ENCODE measurements around the gene TLE4.

Gene TLE4

DNA sequence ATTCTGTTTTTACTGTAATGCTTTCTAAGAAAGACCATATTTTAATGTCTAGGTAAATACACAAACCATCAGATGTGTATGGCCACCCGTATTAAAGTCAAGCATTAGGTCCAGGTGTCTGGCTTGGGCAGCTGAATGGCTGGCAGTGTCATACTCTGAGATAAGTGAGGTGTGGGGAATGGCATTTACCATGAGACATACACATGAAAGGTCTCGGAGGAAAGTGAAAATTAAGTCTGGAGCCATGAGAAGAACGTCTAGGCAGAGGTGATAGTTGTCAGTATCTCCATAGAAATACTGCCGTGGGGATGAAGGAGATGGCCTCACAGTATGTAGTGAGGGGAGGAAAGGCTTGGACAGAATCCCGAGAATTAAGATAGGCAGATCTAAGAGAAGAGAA lies 164.3 kb downstream of the TLE4 start:
- H3F3A ChIP-seq (ENCODE audit: low read depth), result no peaks in the 10 kb centered on the region
- no peak overlapping the region for H3K9ac ChIP-seq (ENCODE audit: low read depth, low read length, poor library complexity, severe bottlenecking)
- no peaks in the 10 kb centered on the region for H3K36me3 ChIP-seq (ENCODE audit: insufficient read depth, low read length)
- H4K20me1 ChIP-seq (ENCODE audit: insufficient read depth, low read length, poor library complexity, severe bottlenecking), result no peaks in the 10 kb centered on the region
- no peaks in the 10 kb centered on the region for H3K27me3 ChIP-seq (ENCODE audit: insufficient read depth, low read length, poor library complexity, severe bottlenecking)
- H3K79me2 ChIP-seq (ENCODE audit: insufficient read depth, low read length), result no peaks in the 10 kb centered on the region
- TF ChIP-seq, protein P1, sequence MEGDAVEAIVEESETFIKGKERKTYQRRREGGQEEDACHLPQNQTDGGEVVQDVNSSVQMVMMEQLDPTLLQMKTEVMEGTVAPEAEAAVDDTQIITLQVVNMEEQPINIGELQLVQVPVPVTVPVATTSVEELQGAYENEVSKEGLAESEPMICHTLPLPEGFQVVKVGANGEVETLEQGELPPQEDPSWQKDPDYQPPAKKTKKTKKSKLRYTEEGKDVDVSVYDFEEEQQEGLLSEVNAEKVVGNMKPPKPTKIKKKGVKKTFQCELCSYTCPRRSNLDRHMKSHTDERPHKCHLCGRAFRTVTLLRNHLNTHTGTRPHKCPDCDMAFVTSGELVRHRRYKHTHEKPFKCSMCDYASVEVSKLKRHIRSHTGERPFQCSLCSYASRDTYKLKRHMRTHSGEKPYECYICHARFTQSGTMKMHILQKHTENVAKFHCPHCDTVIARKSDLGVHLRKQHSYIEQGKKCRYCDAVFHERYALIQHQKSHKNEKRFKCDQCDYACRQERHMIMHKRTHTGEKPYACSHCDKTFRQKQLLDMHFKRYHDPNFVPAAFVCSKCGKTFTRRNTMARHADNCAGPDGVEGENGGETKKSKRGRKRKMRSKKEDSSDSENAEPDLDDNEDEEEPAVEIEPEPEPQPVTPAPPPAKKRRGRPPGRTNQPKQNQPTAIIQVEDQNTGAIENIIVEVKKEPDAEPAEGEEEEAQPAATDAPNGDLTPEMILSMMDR (conservative IDR thresholded peaks at IDR 0.05; ENCODE audit: low read length), result no peak
- TF ChIP-seq EZH2phosphoT487 (IDR thresholded peaks at IDR 0.05; ENCODE audit: borderline replicate concordance), result no peak
- no peak overlapping the region for H3K4me3 ChIP-seq (ENCODE audit: low read length, poor library complexity, severe bottlenecking)
- no peaks in the 10 kb centered on the region for H3K9me3 ChIP-seq (ENCODE audit: insufficient read depth, low read depth, low read length)
- no peak overlapping the region for H2AFZ ChIP-seq (ENCODE audit: low read length)
- H3K4me1 ChIP-seq (ENCODE audit: insufficient read depth, low read length, poor library complexity, severe bottlenecking), result no peaks in the 10 kb centered on the region
- H3K9me2 ChIP-seq (replicated peaks; ENCODE audit: low read depth, low read length), result no peaks in the 10 kb centered on the region
- H3K4me2 ChIP-seq (ENCODE audit: low read depth, low read length, poor library complexity, severe bottlenecking), result no peak overlapping the region

DNA sequence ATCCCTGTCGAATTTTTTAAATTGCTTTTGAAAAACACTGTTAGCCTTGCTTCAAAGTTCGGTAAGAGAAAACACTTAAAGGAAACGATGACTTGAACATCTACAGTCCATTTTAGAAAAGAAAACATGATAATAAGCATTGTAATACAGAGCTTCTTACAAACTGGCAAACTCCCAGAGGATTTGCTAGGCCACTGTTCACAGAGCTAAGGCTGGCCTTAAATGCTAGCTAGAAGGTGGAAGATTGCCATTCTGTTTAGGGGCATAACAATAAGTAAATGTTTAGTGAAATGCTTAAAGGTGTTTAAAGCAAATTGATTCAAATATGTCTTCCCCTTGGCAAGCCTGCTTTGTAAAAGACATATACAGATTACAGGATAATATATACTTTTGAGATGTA lies 169.6 kb downstream of the TLE4 start:
- no peak overlapping the region for H3K4me2 ChIP-seq (ENCODE audit: low read depth, low read length, poor library complexity, severe bottlenecking)

DNA sequence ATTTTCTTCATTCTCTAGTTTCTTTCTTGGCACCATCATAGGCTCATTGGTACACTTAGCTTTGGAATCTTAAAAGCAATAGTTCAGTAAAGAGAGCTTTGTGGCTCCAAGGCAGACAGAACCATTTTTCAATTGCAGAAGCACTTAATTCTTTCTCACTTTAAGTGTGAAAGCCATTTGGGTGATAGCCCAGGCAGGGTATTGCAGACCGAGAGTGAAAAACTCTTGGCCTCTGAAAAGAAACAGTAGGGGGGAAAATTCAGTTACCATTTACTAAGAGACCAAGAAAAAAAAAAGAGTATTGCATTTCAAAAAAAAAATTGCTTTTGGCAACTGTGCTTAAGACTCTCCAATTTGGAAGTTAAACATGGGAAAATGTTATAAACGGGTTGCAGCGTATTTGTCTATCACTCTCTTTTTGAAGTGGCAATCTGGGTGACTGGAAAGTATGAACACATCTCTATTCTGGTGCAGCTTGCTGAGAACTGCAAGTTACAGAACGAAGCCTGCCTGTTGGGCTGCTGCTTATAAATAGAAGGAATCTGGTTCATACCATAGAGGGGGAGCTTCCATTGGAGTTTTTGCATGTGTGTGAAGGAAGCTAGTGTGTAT lies 170.5 kb downstream of the TLE4 start:
- H3K9ac ChIP-seq (ENCODE audit: low read depth, low read length, poor library complexity, severe bottlenecking), result no peak overlapping the region
- no peak overlapping the region for H3K4me2 ChIP-seq (ENCODE audit: low read depth, low read length, poor library complexity, severe bottlenecking)
- no peaks in the 10 kb centered on the region for H3K9me2 ChIP-seq (replicated peaks; ENCODE audit: low read depth, low read length)
- no peaks in the 10 kb centered on the region for H4K20me1 ChIP-seq (ENCODE audit: insufficient read depth, low read length, poor library complexity, severe bottlenecking)
- H3K36me3 ChIP-seq (ENCODE audit: insufficient read depth, low read length), result no peaks in the 10 kb centered on the region
- H3K4me3 ChIP-seq (ENCODE audit: low read length, poor library complexity, severe bottlenecking), result no peak overlapping the region
- no peak for TF ChIP-seq EZH2phosphoT487 (IDR thresholded peaks at IDR 0.05; ENCODE audit: borderline replicate concordance)
- TF ChIP-seq, protein P1 (conservative IDR thresholded peaks at IDR 0.05; ENCODE audit: low read length), result no peak
- H3K9me3 ChIP-seq (ENCODE audit: insufficient read depth, low read depth, low read length), result no peaks in the 10 kb centered on the region
- no peak overlapping the region for H2AFZ ChIP-seq (ENCODE audit: low read length)
- H3K79me2 ChIP-seq (ENCODE audit: insufficient read depth, low read length), result no peaks in the 10 kb centered on the region
- H3K27me3 ChIP-seq (ENCODE audit: insufficient read depth, low read length, poor library complexity, severe bottlenecking), result no peaks in the 10 kb centered on the region
- H3K4me1 ChIP-seq (ENCODE audit: insufficient read depth, low read length, poor library complexity, severe bottlenecking), result no peaks in the 10 kb centered on the region
- no peaks in the 10 kb centered on the region for H3F3A ChIP-seq (ENCODE audit: low read depth)

More for the DNA sequence above, 169.6 kb downstream of the TLE4 start:
- H2AFZ ChIP-seq (ENCODE audit: low read length), result no peak overlapping the region
- H3K9me2 ChIP-seq (replicated peaks; ENCODE audit: low read depth, low read length), result no peaks in the 10 kb centered on the region
- no peaks in the 10 kb centered on the region for H3K9me3 ChIP-seq (ENCODE audit: insufficient read depth, low read depth, low read length)
- H3F3A ChIP-seq (ENCODE audit: low read depth), result no peaks in the 10 kb centered on the region
- H3K36me3 ChIP-seq (ENCODE audit: insufficient read depth, low read length), result no peaks in the 10 kb centered on the region
- H3K4me1 ChIP-seq (ENCODE audit: insufficient read depth, low read length, poor library complexity, severe bottlenecking), result no peaks in the 10 kb centered on the region
- no peaks in the 10 kb centered on the region for H3K79me2 ChIP-seq (ENCODE audit: insufficient read depth, low read length)
- H3K9ac ChIP-seq (ENCODE audit: low read depth, low read length, poor library complexity, severe bottlenecking), result no peak overlapping the region
- no peaks in the 10 kb centered on the region for H3K27me3 ChIP-seq (ENCODE audit: insufficient read depth, low read length, poor library complexity, severe bottlenecking)
- TF ChIP-seq, protein P1 (conservative IDR thresholded peaks at IDR 0.05; ENCODE audit: low read length), result no peak
- TF ChIP-seq EZH2phosphoT487 (IDR thresholded peaks at IDR 0.05; ENCODE audit: borderline replicate concordance), result no peak
- no peaks in the 10 kb centered on the region for H4K20me1 ChIP-seq (ENCODE audit: insufficient read depth, low read length, poor library complexity, severe bottlenecking)
- no peak overlapping the region for H3K4me3 ChIP-seq (ENCODE audit: low read length, poor library complexity, severe bottlenecking)

Data from Loucy (cell line).